Endothelial cell of umbilical vein (primary cell): ENCODE data around the gene SORCS2.

Experiments used
- CTCF ChIP-seq, 2 donors: IDR thresholded peaks; 1 replicate in 1 of 2; 2 replicates in 1 of 2; pipeline ENCODE4 v1.5.1; 2011; ENCODE audit warnings: low read length in 2 of 2, mild to moderate bottlenecking in 2 of 2, moderate library complexity in 2 of 2, control low read depth in 1 of 2, inconsistent platforms in 1 of 2, low read depth in 1 of 2; ENCODE audit not compliant: insufficient read depth in 1 of 2; ENCODE audit errors: extremely low read depth in 1 of 2
- EZH2 ChIP-seq: IDR thresholded peaks from 2 replicates; pipeline ENCODE4 v1.6.1; 2012; ENCODE audit warnings: borderline replicate concordance, low read depth, mild to moderate bottlenecking, moderate library complexity, low read length, inconsistent platforms; ENCODE audit not compliant: severe bottlenecking
- JUN ChIP-seq: IDR thresholded peaks from 2 replicates; pipeline ENCODE4 v1.6.1; 2011; ENCODE audit warnings: borderline replicate concordance, low read depth; ENCODE audit not compliant: insufficient read length, insufficient read depth
- MYC ChIP-seq: IDR thresholded peaks from one replicate; pipeline ENCODE4 v1.6.1; 2011; ENCODE audit warnings: mild to moderate bottlenecking, low read depth, low read length
- POLR2A ChIP-seq: IDR thresholded peaks from 2 replicates; pipeline ENCODE4 v1.6.1; 2012; ENCODE audit warnings: low read depth, mild to moderate bottlenecking, control low read depth, low read length
- POLR2AphosphoS5 ChIP-seq: IDR thresholded peaks from 2 replicates; pipeline ENCODE4 v1.6.1; 2012; ENCODE audit warnings: low read depth, mild to moderate bottlenecking, control low read depth, low read length, moderate library complexity; ENCODE audit not compliant: insufficient read depth

GRCh38 chr4:7248857-7249256 lies 56.5 kb downstream of the SORCS2 start:
- TF ChIP-seq CTCF (IDR thresholded peaks at IDR 0.05; ENCODE audit: extremely low read depth in 1 of 2, insufficient read depth in 1 of 2, low read depth in 1 of 2, low read length in 2 of 2) = no peak
- no peak for TF ChIP-seq POLR2A
- TF ChIP-seq JUN = no peak
- TF ChIP-seq MYC = no peak
- TF ChIP-seq POLR2AphosphoS5 = no peak
- no peak for TF ChIP-seq EZH2
